Mammary epithelial cell (primary cell): ENCODE data around the gene CD63.

ENCODE experiments used
- EZH2 ChIP-seq: IDR thresholded peaks from 2 replicates; pipeline ENCODE4 v1.6.1; 2012; ENCODE audit warnings: low read length, inconsistent platforms, borderline replicate concordance
- TF ChIP-seq, protein P1 (sequence below), 2 donors: IDR thresholded peaks in 1 of 2; conservative IDR thresholded peaks in 1 of 2; 2 replicates each; pipeline ENCODE4 v1.5.1; 2011 to 2012; ENCODE audit warnings: inconsistent platforms in 2 of 2, low read length in 2 of 2, mild to moderate bottlenecking in 2 of 2, control low read depth in 1 of 2, low read depth in 1 of 2; ENCODE audit not compliant: insufficient read depth in 1 of 2; ENCODE audit errors: extremely low read depth in 1 of 2

DNA sequence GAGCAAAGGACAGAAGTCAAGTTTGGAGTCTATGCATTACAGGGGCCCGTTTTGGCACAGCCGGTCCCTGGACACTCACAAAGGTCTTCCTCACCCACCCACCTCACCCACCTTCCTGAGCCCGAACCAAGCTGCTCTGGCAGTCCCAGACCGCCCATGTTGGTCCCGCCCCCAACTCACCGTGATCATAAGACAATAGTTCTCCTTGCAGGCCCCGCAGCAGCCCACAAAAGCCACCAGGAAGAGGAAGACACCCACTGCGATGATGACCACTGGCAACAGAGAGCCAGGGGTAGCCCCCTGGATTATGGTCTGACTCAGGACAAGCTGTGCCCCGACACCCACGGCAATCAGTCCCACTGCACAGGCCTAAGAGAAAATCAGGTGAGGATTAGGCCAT is 1.8 kb downstream of the CD63 start:
- TF ChIP-seq, protein P1, sequence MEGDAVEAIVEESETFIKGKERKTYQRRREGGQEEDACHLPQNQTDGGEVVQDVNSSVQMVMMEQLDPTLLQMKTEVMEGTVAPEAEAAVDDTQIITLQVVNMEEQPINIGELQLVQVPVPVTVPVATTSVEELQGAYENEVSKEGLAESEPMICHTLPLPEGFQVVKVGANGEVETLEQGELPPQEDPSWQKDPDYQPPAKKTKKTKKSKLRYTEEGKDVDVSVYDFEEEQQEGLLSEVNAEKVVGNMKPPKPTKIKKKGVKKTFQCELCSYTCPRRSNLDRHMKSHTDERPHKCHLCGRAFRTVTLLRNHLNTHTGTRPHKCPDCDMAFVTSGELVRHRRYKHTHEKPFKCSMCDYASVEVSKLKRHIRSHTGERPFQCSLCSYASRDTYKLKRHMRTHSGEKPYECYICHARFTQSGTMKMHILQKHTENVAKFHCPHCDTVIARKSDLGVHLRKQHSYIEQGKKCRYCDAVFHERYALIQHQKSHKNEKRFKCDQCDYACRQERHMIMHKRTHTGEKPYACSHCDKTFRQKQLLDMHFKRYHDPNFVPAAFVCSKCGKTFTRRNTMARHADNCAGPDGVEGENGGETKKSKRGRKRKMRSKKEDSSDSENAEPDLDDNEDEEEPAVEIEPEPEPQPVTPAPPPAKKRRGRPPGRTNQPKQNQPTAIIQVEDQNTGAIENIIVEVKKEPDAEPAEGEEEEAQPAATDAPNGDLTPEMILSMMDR (conservative IDR thresholded peaks at IDR 0.05 in 1 of 2, IDR thresholded peaks at IDR 0.05 in 1 of 2; ENCODE audit: extremely low read depth in 1 of 2, insufficient read depth in 1 of 2, low read depth in 1 of 2, low read length in 2 of 2): no peak
- TF ChIP-seq EZH2: no peak
